Measurements from ENCODE around the gene ELF2. TPM values are rescaled to one million over a fixed set of nuclear protein-coding genes. Genes with fewer than 3 reads are reported as not detected.

ELF2 gene
- total and polyA plus RNA-seq, 2 experiments from 2014 or later, result 33.1 to 46.9 TPM

- no peak overlapping the region for H2AFZ ChIP-seq
These were observed 29.9 kb downstream of the ELF2 start for GRCh38 chr4:139146926-139147629.

GRCh38 chr4:139145552-139145932 is 31.5 kb downstream of the ELF2 start:
- no peak overlapping the region for H3K4me2 ChIP-seq
- no peak overlapping the region for H2AFZ ChIP-seq
- H3K27me3 ChIP-seq, result no peaks in the 10 kb centered on the region
- H3K9me2 ChIP-seq (replicated peaks; ENCODE audit: insufficient read depth), result no peaks in the 10 kb centered on the region
- no peak overlapping the region for H3K27ac ChIP-seq
- no peaks in the 10 kb centered on the region for H3K36me3 ChIP-seq (replicated peaks; ENCODE audit: insufficient read depth, low read depth)
- WGBS (ENCODE audit: low lambda C conversion rate, missing lambda C conversion rate), result 97% methylated on average over 1 of the region's 1 CpG
- H3K9me3 ChIP-seq (ENCODE audit: low read depth), result no peaks in the 10 kb centered on the region
- TF ChIP-seq CTCF (IDR thresholded peaks at IDR 0.05; ENCODE audit: poor library complexity), result no peak
- no peak for TF ChIP-seq EZH2phosphoT487 (IDR thresholded peaks at IDR 0.05; ENCODE audit: low read depth, severe bottlenecking, unreplicated experiment)
- no peak for TF ChIP-seq EZH2 (IDR thresholded peaks at IDR 0.05; ENCODE audit: borderline replicate concordance)
- H3K4me3 ChIP-seq, result no peak overlapping the region
- peaks cover 11% of the 10 kb centered on the region for H4K20me1 ChIP-seq (ENCODE audit: insufficient read depth, poor library complexity, severe bottlenecking)
- DNase-seq (ENCODE audit: low spot score), result no peak
- H3K4me1 ChIP-seq (ENCODE audit: insufficient read depth), result no peaks in the 10 kb centered on the region
- H3K79me2 ChIP-seq, result peaks cover 98% of the 10 kb centered on the region

More at GRCh38 chr4:139146926-139147629, 29.9 kb downstream of the ELF2 start:
- no peaks in the 10 kb centered on the region for H3K27me3 ChIP-seq
- H3K9me2 ChIP-seq (replicated peaks; ENCODE audit: insufficient read depth), result no peaks in the 10 kb centered on the region
- TF ChIP-seq EZH2 (IDR thresholded peaks at IDR 0.05; ENCODE audit: borderline replicate concordance) (no peak), CTCF (IDR thresholded peaks at IDR 0.05; ENCODE audit: poor library complexity) (no peak), EZH2phosphoT487 (IDR thresholded peaks at IDR 0.05; ENCODE audit: low read depth, severe bottlenecking, unreplicated experiment) (no peak)
- H4K20me1 ChIP-seq (ENCODE audit: insufficient read depth, poor library complexity, severe bottlenecking), result peaks cover 11% of the 10 kb centered on the region
- no peaks in the 10 kb centered on the region for H3K4me1 ChIP-seq (ENCODE audit: insufficient read depth)
- peaks cover 96% of the 10 kb centered on the region for H3K79me2 ChIP-seq
- H3K36me3 ChIP-seq (replicated peaks; ENCODE audit: insufficient read depth, low read depth), result no peaks in the 10 kb centered on the region
- DNase-seq (ENCODE audit: low spot score), result no peak
- H3K9me3 ChIP-seq (ENCODE audit: low read depth), result no peaks in the 10 kb centered on the region
- H3K4me3 ChIP-seq, result no peak overlapping the region
- no peak overlapping the region for H3K27ac ChIP-seq
- WGBS (ENCODE audit: low lambda C conversion rate, missing lambda C conversion rate), result 95% methylated on average over 8 of the region's 8 CpGs
- no peak overlapping the region for H3K4me2 ChIP-seq

- Histone ChIP-seq H3K4me3 (no peak overlapping the region), H3K79me2 (peaks cover 98% of the 10 kb centered on the region), H3K4me2 (no peak overlapping the region), H3K27ac (no peak overlapping the region), H3K9me3 (ENCODE audit: low read depth) (no peaks in the 10 kb centered on the region), H4K20me1 (ENCODE audit: insufficient read depth, poor library complexity, severe bottlenecking) (peaks cover 11% of the 10 kb centered on the region), H3K27me3 (no peaks in the 10 kb centered on the region), H3K36me3 (replicated peaks; ENCODE audit: insufficient read depth, low read depth) (no peaks in the 10 kb centered on the region), H3K4me1 (ENCODE audit: insufficient read depth) (no peaks in the 10 kb centered on the region), H3K9me2 (replicated peaks; ENCODE audit: insufficient read depth) (no peaks in the 10 kb centered on the region), H2AFZ (no peak overlapping the region)
- no peak for TF ChIP-seq EZH2 (IDR thresholded peaks at IDR 0.05; ENCODE audit: borderline replicate concordance)
- TF ChIP-seq CTCF (IDR thresholded peaks at IDR 0.05; ENCODE audit: poor library complexity), result no peak
- TF ChIP-seq EZH2phosphoT487 (IDR thresholded peaks at IDR 0.05; ENCODE audit: low read depth, severe bottlenecking, unreplicated experiment), result no peak
- WGBS (ENCODE audit: low lambda C conversion rate, missing lambda C conversion rate), result 79% methylated on average over 3 of the region's 3 CpGs
- DNase-seq (ENCODE audit: low spot score), result peak; percentile 19
These were observed 32.0 kb downstream of the ELF2 start for GRCh38 chr4:139144911-139145551.

All from hepatocyte (in vitro differentiated cells).